Vagina (tissue), 2 donors: ENCODE data around the gene DMKN. TPM values are rescaled to one million over a fixed set of nuclear protein-coding genes. Genes with fewer than 3 reads are reported as not detected.
A peak's percentile ranks its signal among the peaks of the same experiment; 100 is the strongest.

Experiments used
- DNase-seq, 2 donors: peaks; one replicate each; pipeline ENCODE4 v3.0.0-alpha.2; 2017; ENCODE audit errors: extremely low spot score in 2 of 2
- H3K27ac ChIP-seq: fragments of 200-600 bp; sonication (generic); one replicate; pipeline ENCODE4 v1.5.1; 2019
- H3K27me3 ChIP-seq: fragments of 200-600 bp; sonication (generic); one replicate; pipeline ENCODE4 v1.5.1; 2019
- H3K36me3 ChIP-seq, 2 donors: fragments of 200-600 bp; sonication (generic); one replicate each; pipeline ENCODE4 v1.5.1; 2017 to 2019
- H3K4me1 ChIP-seq: fragments of 200-600 bp; sonication (generic); one replicate; pipeline ENCODE4 v1.5.1; 2019
- H3K4me3 ChIP-seq, 2 donors: fragments of 200-600 bp; sonication (generic); 1 replicate in 1 of 2; 2 replicates in 1 of 2; pipeline ENCODE4 v1.5.1; 2016 to 2019
- H3K9me3 ChIP-seq: fragments of 200-600 bp; sonication (generic); one replicate; pipeline ENCODE4 v1.5.1; 2019
- POLR2A ChIP-seq, 2 donors: fragments of 450-650 bp; IDR thresholded peaks; one replicate each; pipeline ENCODE4 v1.6.1; 2017; ENCODE audit warnings: antibody characterized with exemption in 2 of 2, mild to moderate bottlenecking in 2 of 2, moderate library complexity in 2 of 2
- POLR2AphosphoS5 ChIP-seq, 2 donors: sonication (generic); formaldehyde crosslinking; IDR thresholded peaks; one replicate each; pipeline ENCODE4 v1.9.0; 2017; ENCODE audit warnings: antibody characterized with exemption in 2 of 2, mild to moderate bottlenecking in 2 of 2, low read depth in 1 of 2; ENCODE audit not compliant: insufficient read depth in 1 of 2
- intact Hi-C: fragments of 100-400 bp; cut with DNase I; formaldehyde crosslinking; loops from one replicate; pipeline ENCODE4 v1.15.1; 2023
- total RNA-seq: library from RNA; depleted of rRNA; stranded (reverse); fragments of >200 nt; gene quantifications from one replicate; pipeline ENCODE4 v1.2.3, GENCODE V29; 2016
- TF ChIP-seq, protein P1 (sequence below), 3 experiments: fragments of 450-650 bp in 2 of 3; fragments of 200-600 bp in 1 of 3; sonication (generic) in 1 of 3; IDR thresholded peaks; one replicate each; pipeline ENCODE4 v1.5.1; 2017 to 2019; ENCODE audit warnings: antibody characterized with exemption in 3 of 3, mild to moderate bottlenecking in 2 of 3, moderate library complexity in 2 of 3

The DMKN gene
- total RNA-seq, 1 donor from 2014 or later, result 237 TPM

DNA sequence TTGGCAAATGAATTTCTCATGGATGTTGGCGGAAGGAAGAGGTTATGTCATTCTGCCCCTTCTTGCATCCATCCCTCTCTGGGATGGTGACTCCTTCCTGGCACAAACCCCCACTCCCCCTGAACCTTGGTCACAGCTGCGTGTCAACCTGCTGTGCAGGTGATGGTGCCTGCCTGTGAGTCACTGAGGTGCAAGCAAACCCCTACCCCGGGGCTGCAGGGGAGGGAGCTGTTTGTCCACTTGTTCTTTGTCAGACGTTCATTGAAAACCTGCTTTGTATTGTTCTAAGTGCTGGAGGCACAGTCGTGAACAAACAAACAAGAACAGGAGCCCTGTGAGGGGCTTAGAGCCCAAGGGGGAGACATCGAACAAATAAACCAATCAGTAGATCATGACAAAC, 17.8 kb upstream of the DMKN start:
- Histone ChIP-seq H3K27me3 (no peaks in the 10 kb centered on the region), H3K9me3 (no peaks in the 10 kb centered on the region), H3K27ac (no peak overlapping the region), H3K36me3 (no peaks in the 10 kb centered on the region), H3K4me1 (peaks cover 14% of the 10 kb centered on the region), H3K4me3 (no peak overlapping the region)
- DNase-seq, result no peak
- TF ChIP-seq POLR2A (IDR thresholded peaks at IDR 0.05), result no peak
- no peak for TF ChIP-seq POLR2AphosphoS5 (IDR thresholded peaks at IDR 0.05; ENCODE audit: insufficient read depth in 1 of 2, low read depth in 1 of 2)
- TF ChIP-seq, protein P1, sequence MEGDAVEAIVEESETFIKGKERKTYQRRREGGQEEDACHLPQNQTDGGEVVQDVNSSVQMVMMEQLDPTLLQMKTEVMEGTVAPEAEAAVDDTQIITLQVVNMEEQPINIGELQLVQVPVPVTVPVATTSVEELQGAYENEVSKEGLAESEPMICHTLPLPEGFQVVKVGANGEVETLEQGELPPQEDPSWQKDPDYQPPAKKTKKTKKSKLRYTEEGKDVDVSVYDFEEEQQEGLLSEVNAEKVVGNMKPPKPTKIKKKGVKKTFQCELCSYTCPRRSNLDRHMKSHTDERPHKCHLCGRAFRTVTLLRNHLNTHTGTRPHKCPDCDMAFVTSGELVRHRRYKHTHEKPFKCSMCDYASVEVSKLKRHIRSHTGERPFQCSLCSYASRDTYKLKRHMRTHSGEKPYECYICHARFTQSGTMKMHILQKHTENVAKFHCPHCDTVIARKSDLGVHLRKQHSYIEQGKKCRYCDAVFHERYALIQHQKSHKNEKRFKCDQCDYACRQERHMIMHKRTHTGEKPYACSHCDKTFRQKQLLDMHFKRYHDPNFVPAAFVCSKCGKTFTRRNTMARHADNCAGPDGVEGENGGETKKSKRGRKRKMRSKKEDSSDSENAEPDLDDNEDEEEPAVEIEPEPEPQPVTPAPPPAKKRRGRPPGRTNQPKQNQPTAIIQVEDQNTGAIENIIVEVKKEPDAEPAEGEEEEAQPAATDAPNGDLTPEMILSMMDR (IDR thresholded peaks at IDR 0.05), result no peak
- intact Hi-C loops, result no loop called here

DNA sequence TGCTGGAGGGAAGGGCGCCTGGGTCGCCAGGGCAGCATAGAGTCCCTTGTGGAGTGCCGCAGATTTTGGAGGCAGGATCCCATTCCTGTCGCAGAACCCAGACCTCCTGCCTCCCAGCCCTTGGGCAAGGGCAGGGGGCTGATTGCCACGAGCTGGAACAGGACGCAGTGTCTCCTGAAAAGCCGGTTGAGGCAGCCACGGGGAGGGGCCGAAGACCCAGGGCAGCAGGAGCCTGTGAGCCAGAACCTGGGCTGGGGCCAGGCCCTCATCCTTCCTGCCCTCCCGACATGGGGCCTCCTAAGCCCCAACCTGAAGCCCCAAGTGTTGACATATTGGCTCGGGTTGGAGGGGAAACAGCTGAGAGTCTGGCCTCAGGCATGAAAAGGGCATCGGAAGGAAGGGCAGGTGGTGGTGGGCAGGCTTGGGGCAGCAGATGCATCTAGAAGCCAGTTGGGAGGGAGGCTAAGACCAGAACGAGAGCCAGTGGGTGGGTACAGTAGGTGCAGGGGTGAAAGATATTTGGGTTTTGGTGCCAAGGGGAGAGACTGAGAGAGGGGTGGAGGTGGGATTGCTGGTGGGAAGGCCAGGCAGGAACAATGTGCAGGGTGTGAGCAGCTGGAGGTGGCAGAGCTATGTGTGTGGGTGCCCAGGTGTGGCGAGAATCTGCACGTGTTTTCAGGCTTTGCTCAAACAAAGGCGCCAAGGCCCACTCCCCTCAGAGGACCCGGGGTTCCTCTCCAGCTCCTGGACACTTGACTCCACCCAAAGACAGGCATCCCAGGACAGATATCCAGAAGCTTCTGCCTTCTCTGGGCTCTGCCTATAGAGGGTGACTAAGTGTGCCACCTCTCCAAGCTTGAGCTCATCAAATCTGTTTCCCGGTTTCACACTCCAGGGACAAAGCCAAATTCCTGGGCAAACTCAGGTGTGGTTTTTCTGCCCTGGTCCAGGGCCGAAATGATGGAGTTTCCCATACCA, 16.1 kb upstream of the DMKN start:
- TF ChIP-seq, protein P1 (IDR thresholded peaks at IDR 0.05), result no peak
- TF ChIP-seq POLR2AphosphoS5 (IDR thresholded peaks at IDR 0.05; ENCODE audit: insufficient read depth in 1 of 2, low read depth in 1 of 2), result no peak
- TF ChIP-seq POLR2A (IDR thresholded peaks at IDR 0.05), result no peak
- H3K4me3 ChIP-seq, result no peak overlapping the region
- no peaks in the 10 kb centered on the region for H3K27me3 ChIP-seq
- H3K36me3 ChIP-seq, result no peaks in the 10 kb centered on the region
- H3K27ac ChIP-seq, result no peak overlapping the region
- intact Hi-C loops, result no loop called here
- no peak for DNase-seq
- no peaks in the 10 kb centered on the region for H3K9me3 ChIP-seq
- H3K4me1 ChIP-seq, result peaks cover 14% of the 10 kb centered on the region

DNA sequence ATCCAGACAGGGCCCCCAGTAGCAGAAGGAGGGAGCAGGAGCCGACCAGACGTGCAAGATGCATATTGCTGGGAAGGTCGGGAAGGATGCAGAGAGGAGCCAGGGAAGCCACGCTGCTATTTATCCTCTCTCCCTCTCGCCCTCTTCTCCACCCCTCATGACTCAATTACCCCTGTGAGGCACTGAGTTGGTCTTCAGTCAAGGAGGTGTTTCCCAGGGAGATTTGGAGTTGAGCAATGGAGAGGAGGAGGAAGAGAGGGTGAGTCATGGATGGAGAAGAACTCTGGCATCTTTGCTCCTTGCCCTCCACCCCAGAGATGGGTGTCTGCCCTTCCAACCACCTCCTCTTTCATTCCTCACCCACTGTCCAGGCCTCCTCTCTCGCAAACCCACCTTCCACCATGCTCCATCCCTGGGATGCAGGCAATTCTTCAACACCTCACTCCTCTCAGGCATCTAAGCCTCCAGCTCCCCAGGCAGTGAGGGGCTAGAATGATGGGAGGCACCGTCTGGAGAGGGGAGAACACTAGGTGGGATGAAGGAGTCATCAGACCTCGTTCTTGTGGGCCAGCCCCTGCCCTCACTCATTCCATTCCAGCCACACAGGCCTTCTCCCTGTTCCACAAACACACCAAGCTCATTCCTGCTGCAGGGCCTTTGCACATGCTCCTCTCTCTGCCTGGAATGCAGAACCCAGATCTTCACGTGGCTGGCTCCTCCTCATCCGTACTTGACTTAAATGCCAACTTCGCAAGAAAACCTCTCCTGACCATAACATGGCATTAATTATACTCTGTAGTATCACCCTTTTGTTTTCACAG, 15.0 kb upstream of the DMKN start, which contains the start of gene SBSN:
SBSN (minus strand) TSS at position 94 of the 821 bp plus-strand sequence; CDS start at position 64, 30 bp downstream.
- H3K4me1 ChIP-seq, result peaks cover 3% of the 10 kb centered on the region
- no peaks in the 10 kb centered on the region for H3K27me3 ChIP-seq
- no peaks in the 10 kb centered on the region for H3K36me3 ChIP-seq
- H3K4me3 ChIP-seq, result peak within 1 kb of the TSS in 1 of 2 donors; percentile 23
- H3K9me3 ChIP-seq, result no peaks in the 10 kb centered on the region
- H3K27ac ChIP-seq, result no peak within 1 kb of the TSS
- intact Hi-C loops, result no loop called here
- DNase-seq, result no peak
- peak in 1 of 2 donors; percentile 43 for TF ChIP-seq POLR2AphosphoS5 (IDR thresholded peaks at IDR 0.05; ENCODE audit: insufficient read depth in 1 of 2, low read depth in 1 of 2)
- TF ChIP-seq, protein P1 (IDR thresholded peaks at IDR 0.05), result no peak

DNA sequence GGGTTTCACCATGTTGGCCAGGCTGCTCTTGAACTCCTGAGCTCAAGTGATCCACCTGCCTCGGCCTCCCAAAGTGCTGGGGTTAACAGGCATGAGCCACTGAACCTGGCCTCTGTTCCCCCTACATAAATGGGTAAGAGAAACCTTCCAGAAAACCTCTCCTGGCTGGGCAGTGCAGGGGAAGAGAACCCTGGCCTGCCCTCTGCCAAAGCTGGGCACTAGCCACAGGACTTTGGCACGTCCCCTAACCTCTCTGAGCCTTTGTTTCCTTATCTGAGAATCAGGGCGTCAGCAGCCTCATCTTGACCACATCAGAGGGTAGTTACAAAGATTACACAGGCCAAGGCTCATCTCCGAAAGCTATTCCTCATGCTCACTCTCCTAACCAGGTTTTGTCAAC, 12.4 kb upstream of the DMKN start:
- no peaks in the 10 kb centered on the region for H3K27me3 ChIP-seq
- H3K36me3 ChIP-seq, result no peaks in the 10 kb centered on the region

More for the DNA sequence above, 12.4 kb upstream of the DMKN start:
- DNase-seq, result no peak
- Histone ChIP-seq H3K9me3 (no peaks in the 10 kb centered on the region), H3K27ac (no peak overlapping the region), H3K4me1 (no peaks in the 10 kb centered on the region), H3K4me3 (peak overlapping the region in 1 of 2 donors; percentile 23)
- TF ChIP-seq POLR2AphosphoS5 (IDR thresholded peaks at IDR 0.05; ENCODE audit: insufficient read depth in 1 of 2, low read depth in 1 of 2) (no peak), POLR2A (IDR thresholded peaks at IDR 0.05) (no peak)
- TF ChIP-seq, protein P1 (IDR thresholded peaks at IDR 0.05), result no peak
- intact Hi-C loops, result no loop called here
